ENCODE data around the gene ZNF618. TPM values are rescaled to one million over a fixed set of nuclear protein-coding genes. Genes with fewer than 3 reads are reported as not detected.

The ZNF618 gene
- polyA plus RNA-seq, 1 donor (not counting 4 experiments of a cell fraction or from before 2014, with no cell fraction given), result 2.5 TPM

DNA sequence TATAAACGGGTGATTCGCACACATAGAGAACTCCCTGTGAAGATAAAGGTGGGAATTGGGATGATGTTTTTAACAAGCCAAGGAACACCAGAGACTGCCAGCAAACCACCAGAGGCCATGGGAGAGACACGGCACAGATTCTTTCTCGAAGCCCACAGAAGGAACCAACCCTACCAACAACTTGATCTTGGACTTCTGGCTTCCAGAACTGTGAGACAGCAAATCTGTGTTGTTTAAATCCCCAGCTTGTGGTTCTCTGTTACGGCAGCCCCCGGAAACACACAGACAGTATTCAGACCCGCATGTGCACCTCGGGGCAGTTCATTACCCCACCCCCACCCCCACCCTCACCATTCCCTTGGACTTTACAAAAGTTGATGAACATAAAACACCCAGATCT lies 189.2 kb downstream of the ZNF618 start:
- no peak for TF ChIP-seq EZH2 (IDR thresholded peaks at IDR 0.05; ENCODE audit: low read length)
- TF ChIP-seq, protein P1, sequence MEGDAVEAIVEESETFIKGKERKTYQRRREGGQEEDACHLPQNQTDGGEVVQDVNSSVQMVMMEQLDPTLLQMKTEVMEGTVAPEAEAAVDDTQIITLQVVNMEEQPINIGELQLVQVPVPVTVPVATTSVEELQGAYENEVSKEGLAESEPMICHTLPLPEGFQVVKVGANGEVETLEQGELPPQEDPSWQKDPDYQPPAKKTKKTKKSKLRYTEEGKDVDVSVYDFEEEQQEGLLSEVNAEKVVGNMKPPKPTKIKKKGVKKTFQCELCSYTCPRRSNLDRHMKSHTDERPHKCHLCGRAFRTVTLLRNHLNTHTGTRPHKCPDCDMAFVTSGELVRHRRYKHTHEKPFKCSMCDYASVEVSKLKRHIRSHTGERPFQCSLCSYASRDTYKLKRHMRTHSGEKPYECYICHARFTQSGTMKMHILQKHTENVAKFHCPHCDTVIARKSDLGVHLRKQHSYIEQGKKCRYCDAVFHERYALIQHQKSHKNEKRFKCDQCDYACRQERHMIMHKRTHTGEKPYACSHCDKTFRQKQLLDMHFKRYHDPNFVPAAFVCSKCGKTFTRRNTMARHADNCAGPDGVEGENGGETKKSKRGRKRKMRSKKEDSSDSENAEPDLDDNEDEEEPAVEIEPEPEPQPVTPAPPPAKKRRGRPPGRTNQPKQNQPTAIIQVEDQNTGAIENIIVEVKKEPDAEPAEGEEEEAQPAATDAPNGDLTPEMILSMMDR (optimal IDR thresholded peaks at IDR 0.05 in 1 of 3, IDR thresholded peaks at IDR 0.05 in 1 of 3, conservative IDR thresholded peaks at IDR 0.05 in 1 of 3; ENCODE audit: extremely low read depth in 1 of 3, insufficient read depth in 2 of 3, low read length in 3 of 3), result no peak
- FAIRE-seq (no peak), DNase-seq (ENCODE audit: low read depth, low spot score) (no peak)
- Histone ChIP-seq H2AFZ (ENCODE audit: control insufficient read depth, low read length) (no peak overlapping the region), H3K36me3 (ENCODE audit: control insufficient read depth in 2 of 2, extremely low read depth in 1 of 2, insufficient read depth in 2 of 2, low read length in 2 of 2) (no peaks in the 10 kb centered on the region), H3K27me3 (ENCODE audit: control insufficient read depth, extremely low read depth, insufficient read depth, low read length) (no peaks in the 10 kb centered on the region), H3K9ac (ENCODE audit: control insufficient read depth, extremely low read depth, insufficient read depth, low read length) (no peak overlapping the region), H3K9me1 (ENCODE audit: control insufficient read depth, extremely low read depth, insufficient read depth, low read length) (no peaks in the 10 kb centered on the region), H3K4me3 (ENCODE audit: control insufficient read depth in 2 of 3, extremely low read depth in 1 of 3, insufficient read depth in 2 of 3, low read depth in 1 of 3, low read length in 3 of 3) (no peak overlapping the region), H3K9me3 (ENCODE audit: control insufficient read depth, low read depth, low read length) (no peaks in the 10 kb centered on the region), H3K4me1 (ENCODE audit: control insufficient read depth, extremely low read depth, insufficient read depth, low read length) (no peaks in the 10 kb centered on the region), H4K20me1 (ENCODE audit: control insufficient read depth, extremely low read depth, insufficient read depth, low read length) (no peaks in the 10 kb centered on the region), H3K79me2 (ENCODE audit: control insufficient read depth, insufficient read depth, low read length) (no peaks in the 10 kb centered on the region), H3K4me2 (ENCODE audit: control insufficient read depth, extremely low read depth, insufficient read depth, low read depth, low read length) (no peak overlapping the region), H3K27ac (ENCODE audit: control insufficient read depth, insufficient read depth, low read length) (no peak overlapping the region)
- dilution Hi-C loops (cut with MboI; ENCODE audit: extremely low pct_ligation_motif_present, low sequenced_read_pairs), result no loop called here

DNA sequence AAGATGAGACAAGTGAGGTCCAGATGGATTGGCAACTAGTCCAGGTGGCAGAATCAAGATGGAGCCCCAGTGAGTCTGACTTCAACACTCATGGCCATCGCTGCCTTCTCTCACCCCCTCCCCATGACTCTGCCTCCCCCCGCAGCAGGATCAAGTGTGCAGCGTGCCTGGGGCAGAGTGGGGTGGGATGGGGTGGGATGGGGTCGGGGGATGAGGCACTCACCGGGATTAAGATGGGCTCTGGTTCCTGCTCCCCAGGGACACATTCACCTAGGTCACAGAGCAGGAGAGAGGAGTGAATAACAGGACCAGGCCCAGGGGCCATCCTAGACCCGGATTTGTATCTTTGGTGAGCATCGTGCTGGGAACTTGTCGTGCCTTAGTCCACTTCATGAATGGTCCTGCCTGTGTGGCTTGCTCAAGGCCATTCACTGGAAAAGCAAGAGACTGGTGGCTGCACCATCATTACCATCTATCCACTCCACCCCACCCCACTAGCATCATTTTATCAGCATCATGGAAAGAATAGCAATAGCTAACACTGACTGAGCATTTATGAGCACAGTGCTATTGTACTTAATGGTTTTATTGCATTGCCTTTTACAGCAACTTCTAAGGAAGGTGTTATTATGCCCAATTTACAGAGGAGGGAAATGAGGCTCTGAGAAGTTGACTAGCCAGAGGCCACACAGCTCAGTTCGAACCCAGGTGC lies 193.5 kb downstream of the ZNF618 start:
- Histone ChIP-seq H3K27ac (ENCODE audit: control insufficient read depth, insufficient read depth, low read length) (no peak overlapping the region), H3K36me3 (ENCODE audit: control insufficient read depth in 2 of 2, extremely low read depth in 1 of 2, insufficient read depth in 2 of 2, low read length in 2 of 2) (no peaks in the 10 kb centered on the region), H3K79me2 (ENCODE audit: control insufficient read depth, insufficient read depth, low read length) (no peaks in the 10 kb centered on the region), H4K20me1 (ENCODE audit: control insufficient read depth, extremely low read depth, insufficient read depth, low read length) (no peaks in the 10 kb centered on the region), H3K9me3 (ENCODE audit: control insufficient read depth, low read depth, low read length) (no peaks in the 10 kb centered on the region), H3K4me3 (ENCODE audit: control insufficient read depth in 2 of 3, extremely low read depth in 1 of 3, insufficient read depth in 2 of 3, low read depth in 1 of 3, low read length in 3 of 3) (no peak overlapping the region), H3K9me1 (ENCODE audit: control insufficient read depth, extremely low read depth, insufficient read depth, low read length) (no peaks in the 10 kb centered on the region), H3K9ac (ENCODE audit: control insufficient read depth, extremely low read depth, insufficient read depth, low read length) (no peak overlapping the region), H2AFZ (ENCODE audit: control insufficient read depth, low read length) (no peak overlapping the region), H3K27me3 (ENCODE audit: control insufficient read depth, extremely low read depth, insufficient read depth, low read length) (peaks cover 6% of the 10 kb centered on the region), H3K4me1 (ENCODE audit: control insufficient read depth, extremely low read depth, insufficient read depth, low read length) (peaks cover 4% of the 10 kb centered on the region), H3K4me2 (ENCODE audit: control insufficient read depth, extremely low read depth, insufficient read depth, low read depth, low read length) (no peak overlapping the region)
- dilution Hi-C loops (cut with MboI; ENCODE audit: extremely low pct_ligation_motif_present, low sequenced_read_pairs), result no loop called here
- DNase-seq (ENCODE audit: low read depth, low spot score) (no peak), FAIRE-seq (no peak)
- TF ChIP-seq, protein P1 (optimal IDR thresholded peaks at IDR 0.05 in 1 of 3, IDR thresholded peaks at IDR 0.05 in 1 of 3, conservative IDR thresholded peaks at IDR 0.05 in 1 of 3; ENCODE audit: extremely low read depth in 1 of 3, insufficient read depth in 2 of 3, low read length in 3 of 3), result no peak
- no peak for TF ChIP-seq EZH2 (IDR thresholded peaks at IDR 0.05; ENCODE audit: low read length)
